Erythroblast (primary cell): Measurements from ENCODE around the gene OR4C45.
"Not testable (repeated sequence)": the region's sequence is repeated elsewhere in the genome, so short reads cannot be mapped to it uniquely, and the experiment has no call there.

Source experiments
- DNase-seq, 2 experiments: peaks; one replicate each; lab custom pipeline; 2025; lab: John Stamatoyannopoulos, UW
- GATA1 ChIP-seq: IDR thresholded peaks from 2 replicates; pipeline ENCODE4 v1.6.1; 2011; ENCODE audit warnings: low read depth, mild to moderate bottlenecking, control low read depth, low read length, moderate library complexity
- POLR2A ChIP-seq: IDR thresholded peaks from 2 replicates; pipeline ENCODE4 v1.6.1; 2011; ENCODE audit warnings: mild to moderate bottlenecking, low read length

OR4C45 gene

GRCh38 chr11:50078001-50078400 lies 45.3 kb downstream of the OR4C45 start:
- no peak for TF ChIP-seq POLR2A
- no peak for TF ChIP-seq GATA1

GRCh38 chr11:50078946-50079345 lies 46.3 kb downstream of the OR4C45 start:
- not testable (repeated sequence) for DNase-seq

More at GRCh38 chr11:50078001-50078400, 45.3 kb downstream of the OR4C45 start:
- DNase-seq, result no peak

GRCh38 chr11:50080256-50080655 lies 47.6 kb downstream of the OR4C45 start:
- DNase-seq, result no peak
- TF ChIP-seq POLR2A (no peak), GATA1 (no peak)
